Subcutaneous abdominal adipose tissue (tissue), 5 donors: ENCODE data around the gene GABRB3.

Experiments
- H3K27ac ChIP-seq: one replicate; pipeline ENCODE4 v1.7.0; 2013; ENCODE audit warnings: low read depth, mild to moderate bottlenecking, inconsistent platforms, low read length, moderate library complexity
- H3K27me3 ChIP-seq, 5 donors: one replicate each; pipeline ENCODE4 v1.7.0; 2013; ENCODE audit warnings: low read length in 5 of 5, inconsistent platforms in 1 of 5; ENCODE audit not compliant: control insufficient read depth in 5 of 5, insufficient read depth in 4 of 5
- H3K36me3 ChIP-seq, 5 donors: one replicate each; pipeline ENCODE4 v1.7.0; 2013; ENCODE audit warnings: low read length in 5 of 5; ENCODE audit not compliant: control insufficient read depth in 5 of 5, insufficient read depth in 5 of 5
- H3K4me1 ChIP-seq, 5 donors: one replicate each; pipeline ENCODE4 v1.7.0; 2013; ENCODE audit warnings: low read length in 5 of 5, mild to moderate bottlenecking in 3 of 5, moderate library complexity in 1 of 5; ENCODE audit not compliant: control insufficient read depth in 5 of 5, insufficient read depth in 5 of 5
- H3K4me3 ChIP-seq, 5 donors: one replicate each; pipeline ENCODE4 v1.7.0; 2013; ENCODE audit warnings: low read length in 5 of 5, low read depth in 1 of 5
- H3K9ac ChIP-seq, 5 donors: one replicate each; pipeline ENCODE4 v1.7.0; 2013; ENCODE audit warnings: low read length in 5 of 5, mild to moderate bottlenecking in 4 of 5, moderate library complexity in 3 of 5
- H3K9me3 ChIP-seq, 5 donors: one replicate each; pipeline ENCODE4 v1.7.0; 2013; ENCODE audit warnings: low read length in 5 of 5; ENCODE audit not compliant: control insufficient read depth in 5 of 5
- donor health status: healthy.
- donor health status: healthy.
- donor health status: healthy.
- donor health status: healthy.
- donor health status: healthy.

Gene GABRB3

GRCh38 chr15:26773067-26773877, 406 bp upstream of the GABRB3 start:
- Histone ChIP-seq H3K27me3 (peaks cover 11 to 26% (median 19%) of the 10 kb centered on the region in 5 donors), H3K9me3 (no peaks in the 10 kb centered on the region), H3K4me3 (peak overlapping the region in 3 of 5 donors; percentile 22 to 61 (median 48)), H3K9ac (no peak overlapping the region), H3K36me3 (no peaks in the 10 kb centered on the region), H3K27ac (no peak overlapping the region), H3K4me1 (peaks cover 0 to 16% (median 9%) of the 10 kb centered on the region in 5 donors)

GRCh38 chr15:26771578-26772153, 1.2 kb downstream of the GABRB3 start:
- H3K9ac ChIP-seq: no peak overlapping the region
- H3K27me3 ChIP-seq: peaks cover 11 to 26% (median 19%) of the 10 kb centered on the region in 5 donors
- H3K4me1 ChIP-seq: peaks cover 0 to 16% (median 9%) of the 10 kb centered on the region in 5 donors
- peak overlapping the region in 2 of 5 donors; percentile 41 to 59 for H3K4me3 ChIP-seq
- H3K9me3 ChIP-seq: no peaks in the 10 kb centered on the region
- no peak overlapping the region for H3K27ac ChIP-seq
- no peaks in the 10 kb centered on the region for H3K36me3 ChIP-seq

GRCh38 chr15:26771168-26771567, 1.7 kb downstream of the GABRB3 start:
- no peaks in the 10 kb centered on the region for H3K9me3 ChIP-seq
- no peak overlapping the region for H3K9ac ChIP-seq
- peaks cover 11 to 26% (median 19%) of the 10 kb centered on the region in 5 donors for H3K27me3 ChIP-seq
- no peak overlapping the region for H3K4me3 ChIP-seq
- H3K36me3 ChIP-seq: no peaks in the 10 kb centered on the region
- H3K27ac ChIP-seq: no peak overlapping the region
- H3K4me1 ChIP-seq: peaks cover 0 to 16% (median 9%) of the 10 kb centered on the region in 5 donors

- no peak overlapping the region for H3K9ac ChIP-seq
- H3K27ac ChIP-seq: no peak overlapping the region
- no peak overlapping the region for H3K4me3 ChIP-seq
- peaks cover 6 to 15% (median 10%) of the 10 kb centered on the region in 5 donors for H3K27me3 ChIP-seq
- H3K36me3 ChIP-seq: no peaks in the 10 kb centered on the region
- no peaks in the 10 kb centered on the region for H3K9me3 ChIP-seq
- peaks cover 0 to 7% (median 6%) of the 10 kb centered on the region in 5 donors for H3K4me1 ChIP-seq
These were observed 5.6 kb downstream of the GABRB3 start for GRCh38 chr15:26767169-26767670.

- no peak overlapping the region for H3K27ac ChIP-seq
- H3K4me1 ChIP-seq: no peaks in the 10 kb centered on the region
- H3K9ac ChIP-seq: no peak overlapping the region
- no peaks in the 10 kb centered on the region for H3K36me3 ChIP-seq
- H3K9me3 ChIP-seq: no peaks in the 10 kb centered on the region
- H3K27me3 ChIP-seq: peaks cover 0 to 7% (median 2%) of the 10 kb centered on the region in 5 donors
- H3K4me3 ChIP-seq: no peak overlapping the region
These were observed 6.6 kb downstream of the GABRB3 start for GRCh38 chr15:26766262-26766661.

GRCh38 chr15:26759986-26760385, 12.9 kb downstream of the GABRB3 start:
- Histone ChIP-seq H3K9me3 (no peaks in the 10 kb centered on the region), H3K27me3 (no peaks in the 10 kb centered on the region), H3K9ac (no peak overlapping the region), H3K4me1 (no peaks in the 10 kb centered on the region), H3K27ac (no peak overlapping the region), H3K4me3 (no peak overlapping the region), H3K36me3 (no peaks in the 10 kb centered on the region)

GRCh38 chr15:26758079-26758478, 14.8 kb downstream of the GABRB3 start:
- Histone ChIP-seq H3K9me3 (peaks cover 0 to 3% (median 0%) of the 10 kb centered on the region in 5 donors), H3K4me1 (no peaks in the 10 kb centered on the region), H3K36me3 (no peaks in the 10 kb centered on the region), H3K27me3 (no peaks in the 10 kb centered on the region), H3K27ac (no peak overlapping the region), H3K4me3 (no peak overlapping the region), H3K9ac (no peak overlapping the region)

GRCh38 chr15:26757141-26757540, 15.7 kb downstream of the GABRB3 start:
- H3K4me3 ChIP-seq: no peak overlapping the region
- peaks cover 0 to 3% (median 0%) of the 10 kb centered on the region in 5 donors for H3K9me3 ChIP-seq
- no peak overlapping the region for H3K9ac ChIP-seq
- no peaks in the 10 kb centered on the region for H3K36me3 ChIP-seq
- no peak overlapping the region for H3K27ac ChIP-seq
- no peaks in the 10 kb centered on the region for H3K4me1 ChIP-seq
- H3K27me3 ChIP-seq: no peaks in the 10 kb centered on the region

GRCh38 chr15:26744894-26745293, 28.0 kb downstream of the GABRB3 start:
- Histone ChIP-seq H3K27me3 (peaks cover 0 to 3% (median 0%) of the 10 kb centered on the region in 5 donors), H3K9me3 (peaks cover 0 to 7% (median 5%) of the 10 kb centered on the region in 5 donors), H3K9ac (no peak overlapping the region), H3K4me1 (peaks cover 0 to 2% (median 0%) of the 10 kb centered on the region in 5 donors), H3K36me3 (no peaks in the 10 kb centered on the region), H3K4me3 (no peak overlapping the region), H3K27ac (no peak overlapping the region)

- no peak overlapping the region for H3K27ac ChIP-seq
- H3K9ac ChIP-seq: no peak overlapping the region
- no peak overlapping the region for H3K4me3 ChIP-seq
- H3K9me3 ChIP-seq: peaks cover 0 to 14% (median 5%) of the 10 kb centered on the region in 5 donors
- peaks cover 0 to under 1% (median 0%) of the 10 kb centered on the region in 5 donors for H3K4me1 ChIP-seq
- no peaks in the 10 kb centered on the region for H3K36me3 ChIP-seq
- peaks cover 0 to 3% (median 0%) of the 10 kb centered on the region in 5 donors for H3K27me3 ChIP-seq
These were observed 33.1 kb downstream of the GABRB3 start for GRCh38 chr15:26739791-26740190.
